B cell (primary cell): ENCODE data around the gene SFXN1.
"Not testable (repeated sequence)": the region's sequence is repeated elsewhere in the genome, so short reads cannot be mapped to it uniquely, and the experiment has no call there.

Experiments used
- CTCF ChIP-seq: fragments of 200-600 bp; IDR thresholded peaks from one replicate; pipeline ENCODE4 v1.8.0; 2022; ENCODE audit warnings: antibody characterized with exemption, mild to moderate bottlenecking
- EZH2 ChIP-seq: IDR thresholded peaks from 2 replicates; pipeline ENCODE4 v1.6.1; 2012; ENCODE audit warnings: borderline replicate concordance, low read depth, mild to moderate bottlenecking, moderate library complexity, low read length; ENCODE audit not compliant: insufficient read depth, poor library complexity, severe bottlenecking

DNA sequence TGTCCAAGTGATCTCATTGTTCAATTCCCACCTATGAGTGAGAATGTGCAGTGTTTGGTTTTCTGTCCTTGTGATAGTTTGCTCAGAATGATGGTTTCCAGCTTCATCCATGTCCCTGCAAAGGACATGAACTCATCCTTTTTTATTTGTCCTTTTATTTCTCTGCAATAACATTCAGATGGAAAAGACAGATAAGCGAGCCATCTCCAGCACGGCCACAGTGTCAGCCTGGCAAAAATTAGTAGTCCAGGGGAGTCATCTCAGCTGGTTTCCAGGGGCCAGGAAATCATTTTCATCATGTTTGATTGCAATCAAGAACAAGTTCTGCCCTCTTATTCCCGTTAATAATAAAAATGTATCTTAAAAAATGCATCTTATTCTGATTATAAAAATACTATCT is 57.0 kb downstream of the SFXN1 start:
- TF ChIP-seq CTCF, EZH2: not testable (repeated sequence)
